Keratinocyte (primary cell): ENCODE data around the gene KRT34. TPM values are rescaled to one million over a fixed set of nuclear protein-coding genes. Genes with fewer than 3 reads are reported as not detected.
"Not testable (repeated sequence)": the region's sequence is repeated elsewhere in the genome, so short reads cannot be mapped to it uniquely, and the experiment has no call there.

Experiments used
- DNase-seq: peaks from one replicate; pipeline ENCODE4 v3.0.0-alpha.2; 2011; ENCODE audit warnings: low read depth, missing footprints, low spot score
- FAIRE-seq: peaks from 2 replicates; lab custom pipeline; 2011; peaks lifted over from hg19 to GRCh38; lab: Jason Lieb, UNC
- H2AFZ ChIP-seq: 2 replicates; pipeline ENCODE4 v1.6.0; 2012; ENCODE audit warnings: low read length, control low read depth, inconsistent platforms; ENCODE audit not compliant: control insufficient read depth
- H3K27ac ChIP-seq: 2 replicates; pipeline ENCODE4 v1.5.1; 2011; ENCODE audit warnings: low read length; ENCODE audit not compliant: control insufficient read depth, insufficient read depth
- H3K27me3 ChIP-seq: 3 replicates; pipeline ENCODE4 v1.6.0; 2011; ENCODE audit warnings: low read length; ENCODE audit not compliant: control insufficient read depth, insufficient read depth; ENCODE audit errors: extremely low read depth
- H3K36me3 ChIP-seq, 2 experiments: 2 replicates in 1 of 2; 3 replicates in 1 of 2; pipeline ENCODE4 v1.5.1; 2011; ENCODE audit warnings: low read length in 2 of 2, mild to moderate bottlenecking in 1 of 2; ENCODE audit not compliant: control insufficient read depth in 2 of 2, insufficient read depth in 2 of 2; ENCODE audit errors: extremely low read depth in 1 of 2
- H3K4me1 ChIP-seq: 3 replicates; pipeline ENCODE4 v1.5.1; 2011; ENCODE audit warnings: low read length; ENCODE audit not compliant: control insufficient read depth, insufficient read depth; ENCODE audit errors: extremely low read depth
- H3K4me2 ChIP-seq: 3 replicates; pipeline ENCODE4 v1.6.0; 2011; ENCODE audit warnings: low read depth, low read length; ENCODE audit not compliant: control insufficient read depth, insufficient read depth; ENCODE audit errors: extremely low read depth
- H3K4me3 ChIP-seq, 3 experiments: fragments of 200-600 bp in 1 of 3; sonication (generic) in 1 of 3; 2 replicates in 2 of 3; 3 replicates in 1 of 3; pipeline ENCODE4 v1.5.1; 2011 to 2016; ENCODE audit warnings: low read length in 3 of 3, mild to moderate bottlenecking in 3 of 3, control low read depth in 2 of 3, inconsistent platforms in 1 of 3, low read depth in 1 of 3, mixed read lengths in 1 of 3, mixed run types in 1 of 3, moderate library complexity in 1 of 3; ENCODE audit not compliant: control insufficient read depth in 2 of 3, insufficient read depth in 2 of 3; ENCODE audit errors: extremely low read depth in 1 of 3
- H3K79me2 ChIP-seq: 2 replicates; pipeline ENCODE4 v1.6.0; 2012; ENCODE audit warnings: low read length; ENCODE audit not compliant: control insufficient read depth, insufficient read depth
- H3K9ac ChIP-seq: 3 replicates; pipeline ENCODE4 v1.6.0; 2011; ENCODE audit warnings: low read length; ENCODE audit not compliant: control insufficient read depth, insufficient read depth; ENCODE audit errors: extremely low read depth
- H3K9me1 ChIP-seq: 3 replicates; pipeline ENCODE4 v1.6.0; 2011; ENCODE audit warnings: low read length; ENCODE audit not compliant: control insufficient read depth, insufficient read depth; ENCODE audit errors: extremely low read depth
- H3K9me3 ChIP-seq: 2 replicates; pipeline ENCODE4 v1.5.1; 2012; ENCODE audit warnings: low read depth, low read length; ENCODE audit not compliant: control insufficient read depth
- H4K20me1 ChIP-seq: 3 replicates; pipeline ENCODE4 v1.6.0; 2011; ENCODE audit warnings: low read length; ENCODE audit not compliant: control insufficient read depth, insufficient read depth; ENCODE audit errors: extremely low read depth
- CTCF ChIP-seq, 3 experiments: IDR thresholded peaks in 1 of 3; conservative IDR thresholded peaks in 1 of 3; optimal IDR thresholded peaks in 1 of 3; 2 replicates in 2 of 3; 3 replicates in 1 of 3; pipeline versions ENCODE3 to v1.5.1; 2011; ENCODE audit warnings: low read length in 3 of 3, mild to moderate bottlenecking in 3 of 3, moderate library complexity in 2 of 3, control low read depth in 1 of 3, inconsistent platforms in 1 of 3; ENCODE audit not compliant: insufficient read depth in 2 of 3; ENCODE audit errors: extremely low read depth in 1 of 3
- EZH2 ChIP-seq: IDR thresholded peaks from one replicate; pipeline ENCODE4 v1.6.1; 2012; ENCODE audit warnings: inconsistent platforms, mild to moderate bottlenecking, low read length, moderate library complexity
- dilution Hi-C: fragments of 300-500 bp; cut with MboI; formaldehyde crosslinking; loops from one replicate; pipeline ENCODE4 v1.7.0; 2020; ENCODE audit warnings: low sequenced_read_pairs; ENCODE audit not compliant: extremely low pct_ligation_motif_present
- polyA plus RNA-seq, 5 experiments: library from polyadenylated mRNA; depleted of rRNA in 3 of 5; stranded (reverse) in 3 of 5; stranded (forward) in 1 of 5; unstranded in 1 of 5; fragments of >200 nt; gene quantifications; 1 replicate in 1 of 5; 2 replicates in 3 of 5; 3 replicates in 1 of 5; pipeline versions ENCODE4 v1.2.1 to v1.2.3, GENCODE V29; 2011 to 2012; ENCODE audit warnings: missing spikeins in 2 of 5, low read depth in 1 of 5, low replicate concordance in 1 of 5

The KRT34 gene
- polyA plus RNA-seq, 1 donor (not counting 4 experiments of a cell fraction or from before 2014, with no cell fraction given), result 4.8 TPM

GRCh38 chr17:41383690-41384089, 1.6 kb upstream of the KRT34 start:
- H3K9ac ChIP-seq, result no peak overlapping the region
- H3K9me3 ChIP-seq, result no peaks in the 10 kb centered on the region
- H3K79me2 ChIP-seq, result no peaks in the 10 kb centered on the region
- H4K20me1 ChIP-seq, result no peaks in the 10 kb centered on the region
- H3K4me2 ChIP-seq, result no peak overlapping the region
- H3K27me3 ChIP-seq, result no peaks in the 10 kb centered on the region
- TF ChIP-seq CTCF (optimal IDR thresholded peaks at IDR 0.05 in 1 of 3, IDR thresholded peaks at IDR 0.05 in 1 of 3, conservative IDR thresholded peaks at IDR 0.05 in 1 of 3; ENCODE audit: extremely low read depth in 1 of 3, insufficient read depth in 2 of 3, low read length in 3 of 3) (no peak), EZH2 (no peak)
- DNase-seq (no peak), FAIRE-seq (no peak)
- H2AFZ ChIP-seq, result no peak overlapping the region
- H3K4me1 ChIP-seq, result peaks cover 19% of the 10 kb centered on the region
- H3K4me3 ChIP-seq, result no peak overlapping the region
- H3K36me3 ChIP-seq, result no peaks in the 10 kb centered on the region
- no peak overlapping the region for H3K27ac ChIP-seq
- dilution Hi-C loops, result no loop called here
- H3K9me1 ChIP-seq, result no peaks in the 10 kb centered on the region

- FAIRE-seq, result no peak
- Histone ChIP-seq H3K4me1 (peaks cover 25% of the 10 kb centered on the region), H3K36me3 (no peaks in the 10 kb centered on the region), H3K9me1 (no peaks in the 10 kb centered on the region), H3K27ac (peak overlapping the region; percentile 6), H3K9me3 (no peaks in the 10 kb centered on the region), H3K4me2 (no peak overlapping the region), H3K4me3 (no peak overlapping the region), H2AFZ (no peak overlapping the region), H4K20me1 (no peaks in the 10 kb centered on the region), H3K9ac (no peak overlapping the region), H3K79me2 (no peaks in the 10 kb centered on the region), H3K27me3 (no peaks in the 10 kb centered on the region)
- dilution Hi-C loops, result no loop called here
- DNase-seq, result no peak
- TF ChIP-seq EZH2 (no peak), CTCF (optimal IDR thresholded peaks at IDR 0.05 in 1 of 3, IDR thresholded peaks at IDR 0.05 in 1 of 3, conservative IDR thresholded peaks at IDR 0.05 in 1 of 3; ENCODE audit: extremely low read depth in 1 of 3, insufficient read depth in 2 of 3, low read length in 3 of 3) (no peak)
These were observed 288 bp upstream of the KRT34 start for GRCh38 chr17:41382394-41382793.

- H3K4me3 ChIP-seq, H2AFZ ChIP-seq, H4K20me1 ChIP-seq, H3K36me3 ChIP-seq, H3K9me1 ChIP-seq, H3K27me3 ChIP-seq, dilution Hi-C loops, H3K9ac ChIP-seq, H3K9me3 ChIP-seq, H3K79me2 ChIP-seq: not testable (repeated sequence)
- Histone ChIP-seq H3K27ac (peak overlapping the region; percentile 92), H3K4me1 (peaks cover 25% of the 10 kb centered on the region), H3K4me2 (peak overlapping the region; percentile 35)
- FAIRE-seq (peak; percentile 63), DNase-seq (peak; percentile 77)
These were observed 2.0 kb downstream of the KRT34 start for GRCh38 chr17:41380091-41380490.
